AG09319 (cell line): ENCODE measurements around the gene NRAP.

ENCODE experiments used
- DNase-seq: peaks from one replicate; pipeline ENCODE4 v3.0.0-alpha.2; 2010; ENCODE audit warnings: low read depth; ENCODE audit errors: extremely low read depth
- TF ChIP-seq, protein P1 (sequence below): IDR thresholded peaks from 2 replicates; pipeline ENCODE4 v1.5.1; 2011; ENCODE audit warnings: low read depth, mild to moderate bottlenecking, inconsistent platforms, low read length, moderate library complexity

Gene NRAP

DNA sequence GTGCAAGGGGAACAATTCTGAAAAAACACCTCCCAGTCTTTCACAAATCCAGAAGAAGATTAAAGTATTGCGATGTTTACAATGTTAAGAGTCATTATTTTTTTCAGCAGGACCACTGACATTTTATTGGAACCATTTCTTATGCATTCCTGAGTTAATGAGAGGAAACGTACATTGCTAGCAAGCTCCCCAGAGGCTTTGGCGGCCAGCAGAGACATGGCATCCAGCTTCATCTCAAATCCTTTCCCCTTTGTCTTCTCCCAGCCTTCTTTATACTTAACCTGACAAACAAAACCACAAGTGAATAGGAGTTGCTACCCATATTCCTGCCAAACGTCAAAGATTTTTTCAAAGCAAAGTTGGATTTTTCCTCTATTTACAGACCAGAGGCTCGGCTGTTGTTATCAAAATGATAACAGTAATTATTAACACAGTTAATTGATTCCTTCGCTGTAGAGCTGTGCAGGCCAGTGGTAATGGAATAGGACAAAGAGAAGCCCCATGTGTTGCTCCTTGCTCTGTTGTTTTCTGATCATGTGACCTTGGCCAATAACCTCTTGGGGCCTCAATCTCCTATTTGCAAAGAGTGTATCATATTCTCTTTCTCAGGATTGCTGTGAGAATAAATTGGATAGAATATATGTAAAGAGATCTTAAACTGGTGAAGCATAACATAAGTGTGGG lies 32.0 kb downstream of the NRAP start:
- no peak for DNase-seq
- TF ChIP-seq, protein P1, sequence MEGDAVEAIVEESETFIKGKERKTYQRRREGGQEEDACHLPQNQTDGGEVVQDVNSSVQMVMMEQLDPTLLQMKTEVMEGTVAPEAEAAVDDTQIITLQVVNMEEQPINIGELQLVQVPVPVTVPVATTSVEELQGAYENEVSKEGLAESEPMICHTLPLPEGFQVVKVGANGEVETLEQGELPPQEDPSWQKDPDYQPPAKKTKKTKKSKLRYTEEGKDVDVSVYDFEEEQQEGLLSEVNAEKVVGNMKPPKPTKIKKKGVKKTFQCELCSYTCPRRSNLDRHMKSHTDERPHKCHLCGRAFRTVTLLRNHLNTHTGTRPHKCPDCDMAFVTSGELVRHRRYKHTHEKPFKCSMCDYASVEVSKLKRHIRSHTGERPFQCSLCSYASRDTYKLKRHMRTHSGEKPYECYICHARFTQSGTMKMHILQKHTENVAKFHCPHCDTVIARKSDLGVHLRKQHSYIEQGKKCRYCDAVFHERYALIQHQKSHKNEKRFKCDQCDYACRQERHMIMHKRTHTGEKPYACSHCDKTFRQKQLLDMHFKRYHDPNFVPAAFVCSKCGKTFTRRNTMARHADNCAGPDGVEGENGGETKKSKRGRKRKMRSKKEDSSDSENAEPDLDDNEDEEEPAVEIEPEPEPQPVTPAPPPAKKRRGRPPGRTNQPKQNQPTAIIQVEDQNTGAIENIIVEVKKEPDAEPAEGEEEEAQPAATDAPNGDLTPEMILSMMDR, result no peak

- no peak for DNase-seq
- TF ChIP-seq, protein P1, result no peak
Measured at GRCh38 chr10:113630929-113631533, 32.8 kb downstream of the NRAP start.

DNA sequence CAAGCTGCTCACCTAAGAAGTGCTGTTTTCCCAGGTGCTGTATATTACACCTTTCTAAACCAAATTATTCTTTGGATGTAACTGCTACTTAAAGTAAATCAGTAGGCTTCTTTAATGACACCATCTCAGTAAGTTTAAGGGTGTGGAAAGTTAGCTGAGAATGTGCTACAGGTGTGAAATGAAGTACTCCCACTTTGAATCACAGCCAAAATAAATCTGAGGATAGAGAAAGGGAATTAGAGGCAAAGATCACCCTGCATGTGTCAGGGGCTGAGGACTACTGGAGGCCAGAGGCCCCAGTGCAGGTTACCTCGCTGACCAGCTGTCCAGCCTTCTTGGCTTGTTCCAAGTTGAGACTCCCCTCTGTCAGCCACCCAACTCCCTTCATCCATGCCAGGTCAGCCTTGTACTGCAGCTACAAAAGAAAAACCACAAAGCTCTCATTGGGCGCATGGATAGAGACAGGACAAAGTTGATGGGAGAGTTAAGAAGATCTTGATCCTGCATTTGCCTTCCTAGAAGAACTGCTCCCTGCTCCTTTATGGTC lies 35.2 kb downstream of the NRAP start:
- TF ChIP-seq, protein P1, result no peak
- DNase-seq, result no peak

- DNase-seq, result no peak
- TF ChIP-seq, protein P1, result no peak
Measured at GRCh38 chr10:113627836-113628235, 36.0 kb downstream of the NRAP start.

GRCh38 chr10:113626809-113627355 lies 37.0 kb downstream of the NRAP start:
- DNase-seq, result no peak
- TF ChIP-seq, protein P1, result no peak

DNA sequence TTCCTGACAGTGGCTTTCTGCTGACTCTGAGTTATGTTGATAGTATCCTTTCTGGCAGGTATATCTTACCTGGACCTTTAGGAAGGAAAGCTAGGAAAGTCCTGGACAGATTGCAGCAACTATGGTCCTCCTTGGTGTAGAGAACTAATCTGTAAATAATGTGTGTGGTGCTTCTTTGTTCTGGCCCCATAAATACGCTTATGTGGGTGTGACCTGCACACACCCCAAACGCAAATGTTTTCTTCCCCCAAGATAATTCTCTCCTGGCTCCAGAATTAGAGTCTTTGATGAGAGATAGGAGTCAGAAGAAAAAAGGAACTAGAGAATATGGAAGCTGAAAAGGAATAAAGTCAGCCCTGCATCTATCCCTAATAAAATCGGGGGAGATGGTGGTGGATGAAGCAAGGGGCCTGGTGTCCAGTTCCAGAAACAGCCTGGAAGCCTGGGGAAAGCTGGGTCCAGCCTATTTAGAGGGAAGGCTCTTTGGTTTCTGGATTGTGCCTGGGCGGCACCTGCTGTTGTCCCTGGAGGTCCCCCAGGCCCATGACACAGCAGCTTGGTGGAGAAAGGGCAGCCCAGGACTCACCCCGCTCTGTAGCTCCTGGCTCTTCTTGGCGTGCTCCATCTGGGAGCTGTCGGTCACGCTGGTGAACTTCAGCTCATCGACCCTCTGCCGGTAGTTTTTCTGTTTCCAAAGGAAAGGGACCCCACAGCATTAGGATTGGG lies 38.2 kb downstream of the NRAP start:
- no peak for DNase-seq
- TF ChIP-seq, protein P1, result no peak

- DNase-seq, result no peak
- TF ChIP-seq, protein P1, result no peak
Measured at GRCh38 chr10:113622831-113623230, 41.0 kb downstream of the NRAP start.
